Measurements from ENCODE around the gene ANKRD12.

GRCh38 chr18:9136315-9137155 lies at the start of gene ANKRD12:
- TF ChIP-seq CTCF (IDR thresholded peaks at IDR 0.05), result peak in 1 of 6 experiments; percentile 4
- peak; percentile 87 to 93 for TF ChIP-seq POLR2AphosphoS5 (IDR thresholded peaks at IDR 0.05)

Measured in upper lobe of left lung (tissue), 4 donors.